22Rv1 (cell line): Measurements from ENCODE around the gene LPIN1.

Experiments used
- CTCF ChIP-seq: fragments of 450-650 bp; IDR thresholded peaks from 2 replicates; pipeline ENCODE4 v1.5.1; 2017; ENCODE audit warnings: mild to moderate bottlenecking
- ZFX ChIP-seq: fragments of 450-650 bp; IDR thresholded peaks from 2 replicates; pipeline ENCODE4 v1.6.1; 2017; ENCODE audit warnings: antibody characterized with exemption, borderline replicate concordance

GRCh38 chr2:11785611-11785940 is 39.1 kb downstream of the LPIN1 start:
- TF ChIP-seq CTCF: no peak
- TF ChIP-seq ZFX: no peak
